Activated CD4-positive, alpha-beta T cell treated with anti-CD3 and anti-CD28 coated beads, Interleukin-2, amount 10 ng/mL, durations not matched to agents 24 days and 14 days (primary cell): ENCODE measurements around the gene DDX1. TPM values are rescaled to one million over a fixed set of nuclear protein-coding genes. Genes with fewer than 3 reads are reported as not detected.

Experiments
- DNase-seq: peaks from one replicate; pipeline ENCODE4 v3.0.0; 2022
- H3K27ac Mint-ChIP-seq: one replicate; pipeline ENCODE4 v1.8.0; 2022; ENCODE audit warnings: mild to moderate bottlenecking, mixed read lengths
- H3K27me3 Mint-ChIP-seq: one replicate; pipeline ENCODE4 v1.8.0; 2022; ENCODE audit warnings: mixed read lengths
- H3K36me3 Mint-ChIP-seq: one replicate; pipeline ENCODE4 v1.8.0; 2022; ENCODE audit warnings: low read depth, mild to moderate bottlenecking, mixed read lengths
- H3K4me1 Mint-ChIP-seq: one replicate; pipeline ENCODE4 v1.8.0; 2021; ENCODE audit warnings: mixed read lengths
- H3K4me3 Mint-ChIP-seq: one replicate; pipeline ENCODE4 v1.8.0; 2022; ENCODE audit warnings: mild to moderate bottlenecking, moderate library complexity, mixed read lengths
- H3K9me3 Mint-ChIP-seq: one replicate; pipeline ENCODE4 v1.8.0; 2021; ENCODE audit warnings: mixed read lengths
- intact Hi-C: fragments of 100-400 bp; cut with micrococcal nuclease; formaldehyde crosslinking; loops from one replicate; pipeline ENCODE4 v1.15.1; 2023
- total RNA-seq: library from RNA; stranded (reverse); gene quantifications from 2 replicates; pipeline ENCODE4 v1.2.3, GENCODE V29; 2022

The DDX1 gene
- total RNA-seq, 1 donor from 2014 or later: 116 TPM

DNA sequence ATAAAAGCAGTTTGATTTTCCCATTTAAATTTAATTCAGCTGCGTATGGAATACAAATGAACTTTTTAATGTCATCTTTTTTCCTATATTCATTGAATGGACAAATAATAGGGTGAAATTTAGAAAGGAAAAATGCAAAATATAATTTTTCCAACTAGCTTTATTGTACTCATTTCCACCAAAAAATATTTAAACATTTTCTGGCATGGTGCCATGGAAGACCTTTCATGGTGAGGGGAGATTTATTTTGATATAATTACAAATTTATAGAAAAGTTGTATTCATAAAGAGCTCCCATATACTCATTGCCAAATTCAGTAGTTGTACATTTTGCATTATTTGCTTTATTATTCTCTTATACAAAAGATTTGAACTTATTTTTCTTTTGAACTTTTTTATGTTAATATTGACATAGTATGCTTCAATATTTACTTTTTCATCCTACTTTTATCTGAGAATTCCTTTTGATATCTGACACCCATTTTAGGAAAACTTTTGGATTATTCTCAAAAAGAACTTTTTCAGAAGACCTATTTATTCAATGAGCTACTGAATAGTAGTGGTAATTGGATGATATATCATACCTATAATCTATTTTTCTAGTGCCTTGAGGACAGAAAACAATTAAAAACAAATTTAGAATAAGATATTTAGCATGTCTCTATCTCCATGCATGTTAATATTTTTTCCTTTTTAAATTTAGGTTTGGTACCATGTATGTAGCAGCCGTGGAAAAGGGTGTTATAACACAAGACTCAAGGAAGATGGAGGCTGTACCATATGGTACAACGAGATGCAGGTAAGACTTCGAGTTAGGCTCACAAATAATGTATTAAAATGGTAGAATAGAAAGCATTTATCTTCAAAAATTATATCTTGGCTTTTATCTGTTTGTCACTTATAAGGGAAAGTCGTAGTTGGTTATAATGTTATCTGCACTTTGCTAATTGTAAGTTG, 37.5 kb downstream of the DDX1 start:
- no peaks in the 10 kb centered on the region for H3K27me3 Mint-ChIP-seq
- intact Hi-C loops: no loop called here
- H3K4me3 Mint-ChIP-seq: no peak overlapping the region
- no peaks in the 10 kb centered on the region for H3K4me1 Mint-ChIP-seq
- peaks cover 4% of the 10 kb centered on the region for H3K9me3 Mint-ChIP-seq
- H3K27ac Mint-ChIP-seq: no peak overlapping the region
- H3K36me3 Mint-ChIP-seq: peaks cover 73% of the 10 kb centered on the region
- DNase-seq: no peak

DNA sequence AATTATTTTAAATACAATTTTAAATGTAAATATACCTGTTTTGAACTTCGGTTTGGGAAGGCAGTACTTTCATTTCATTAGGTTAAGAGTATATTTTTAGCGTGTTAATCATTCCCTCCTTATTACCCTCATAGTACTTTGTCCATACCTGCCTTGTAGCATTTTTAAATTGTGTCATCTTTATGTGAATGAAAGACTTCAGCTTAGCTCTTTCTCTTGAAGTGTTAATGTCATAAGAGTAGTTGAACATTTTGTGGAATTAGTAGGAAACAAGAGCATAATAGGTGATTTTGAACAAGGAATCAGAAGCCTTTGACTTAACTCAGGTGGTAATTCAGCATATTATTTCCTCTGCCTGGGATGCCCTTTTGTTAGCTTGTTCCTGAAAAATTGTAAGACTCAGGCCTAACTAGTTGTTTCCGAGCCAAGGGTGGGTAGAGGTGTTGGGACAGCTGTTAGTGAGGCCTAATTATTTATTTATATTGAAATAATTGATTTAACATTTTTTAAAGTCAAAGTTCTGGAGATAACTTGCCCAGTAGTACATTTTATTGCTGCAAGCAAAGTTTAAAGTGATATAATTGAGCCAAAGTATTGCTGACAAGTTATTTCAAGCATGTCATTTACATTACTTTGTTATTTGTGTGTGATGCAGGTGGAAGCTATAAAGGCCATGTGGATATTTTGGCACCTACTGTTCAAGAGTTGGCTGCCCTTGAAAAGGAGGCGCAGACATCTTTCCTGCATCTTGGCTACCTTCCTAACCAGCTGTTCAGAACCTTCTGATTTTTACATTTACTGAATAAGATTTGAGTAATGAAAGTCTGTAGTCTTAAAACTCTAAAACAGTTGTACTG, 38.7 kb downstream of the DDX1 start:
- DNase-seq: no peak
- Mint-ChIP-seq H3K36me3 (peaks cover 71% of the 10 kb centered on the region), H3K27me3 (no peaks in the 10 kb centered on the region), H3K4me3 (no peak overlapping the region), H3K9me3 (no peaks in the 10 kb centered on the region), H3K4me1 (no peaks in the 10 kb centered on the region), H3K27ac (no peak overlapping the region)
- intact Hi-C loops: no loop called here

DNA sequence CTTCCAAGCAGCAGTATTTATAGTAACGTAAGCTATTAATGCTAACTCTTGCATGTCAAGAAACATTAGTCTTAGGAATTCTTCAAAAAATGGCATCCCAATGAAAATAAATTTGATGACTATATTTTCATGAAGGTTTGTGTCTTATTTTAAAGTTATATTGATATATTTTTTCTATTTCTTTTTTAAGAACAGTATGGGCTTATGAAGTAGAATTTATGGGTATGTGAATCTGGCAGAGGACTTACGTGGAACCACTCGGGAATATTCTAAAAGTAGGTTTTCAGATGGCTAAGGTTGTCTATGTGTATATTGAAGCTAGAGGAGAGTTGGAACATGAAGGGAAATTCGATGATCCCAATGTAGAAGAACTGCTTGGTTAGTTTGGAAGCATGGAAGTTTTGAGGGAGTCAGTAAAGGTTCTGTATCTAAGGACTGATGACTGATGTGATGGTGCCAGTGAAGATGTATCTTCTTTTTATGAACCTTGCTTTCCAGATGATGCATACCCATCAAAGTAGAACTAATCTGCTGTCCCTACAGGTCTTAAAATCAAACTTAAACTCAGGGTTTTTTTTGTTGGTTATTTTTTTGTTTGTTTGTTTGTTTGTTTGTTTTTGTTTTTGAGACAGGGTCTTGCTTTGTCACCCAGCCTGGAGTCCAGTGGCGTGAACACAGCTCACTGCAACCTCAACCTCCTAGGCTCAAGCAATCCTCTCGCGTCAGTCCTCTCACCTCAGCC, 39.5 kb downstream of the DDX1 start:
- no peaks in the 10 kb centered on the region for H3K9me3 Mint-ChIP-seq
- no peak overlapping the region for H3K27ac Mint-ChIP-seq
- no peaks in the 10 kb centered on the region for H3K4me1 Mint-ChIP-seq
- H3K36me3 Mint-ChIP-seq: peaks cover 65% of the 10 kb centered on the region
- H3K4me3 Mint-ChIP-seq: no peak overlapping the region
- DNase-seq: no peak
- H3K27me3 Mint-ChIP-seq: no peaks in the 10 kb centered on the region
- intact Hi-C loops: no loop called here

DNA sequence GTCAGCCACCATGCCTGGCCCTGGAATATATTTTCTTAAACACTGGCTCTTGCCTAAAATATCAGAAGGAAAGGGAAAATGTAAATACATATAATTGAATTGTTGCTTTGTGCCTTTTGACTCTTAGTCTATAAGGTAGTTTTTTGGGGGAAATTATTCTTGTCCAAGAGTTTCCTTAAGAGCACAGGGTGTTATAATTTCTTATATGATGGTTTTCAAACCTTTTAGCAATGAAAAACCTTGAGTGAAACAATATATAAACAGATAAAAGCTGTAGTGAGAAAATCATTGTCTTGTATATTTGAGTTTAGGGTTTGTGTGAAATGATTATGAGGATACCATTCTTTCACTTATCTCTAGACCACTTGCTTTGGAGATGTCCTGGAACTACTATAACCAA, 40.2 kb downstream of the DDX1 start:
- H3K27me3 Mint-ChIP-seq: no peaks in the 10 kb centered on the region
- H3K4me3 Mint-ChIP-seq: no peak overlapping the region
- no peak for DNase-seq
- H3K9me3 Mint-ChIP-seq: no peaks in the 10 kb centered on the region
- no peaks in the 10 kb centered on the region for H3K4me1 Mint-ChIP-seq
- H3K27ac Mint-ChIP-seq: no peak overlapping the region
- peaks cover 59% of the 10 kb centered on the region for H3K36me3 Mint-ChIP-seq
- intact Hi-C loops: no loop called here

DNA sequence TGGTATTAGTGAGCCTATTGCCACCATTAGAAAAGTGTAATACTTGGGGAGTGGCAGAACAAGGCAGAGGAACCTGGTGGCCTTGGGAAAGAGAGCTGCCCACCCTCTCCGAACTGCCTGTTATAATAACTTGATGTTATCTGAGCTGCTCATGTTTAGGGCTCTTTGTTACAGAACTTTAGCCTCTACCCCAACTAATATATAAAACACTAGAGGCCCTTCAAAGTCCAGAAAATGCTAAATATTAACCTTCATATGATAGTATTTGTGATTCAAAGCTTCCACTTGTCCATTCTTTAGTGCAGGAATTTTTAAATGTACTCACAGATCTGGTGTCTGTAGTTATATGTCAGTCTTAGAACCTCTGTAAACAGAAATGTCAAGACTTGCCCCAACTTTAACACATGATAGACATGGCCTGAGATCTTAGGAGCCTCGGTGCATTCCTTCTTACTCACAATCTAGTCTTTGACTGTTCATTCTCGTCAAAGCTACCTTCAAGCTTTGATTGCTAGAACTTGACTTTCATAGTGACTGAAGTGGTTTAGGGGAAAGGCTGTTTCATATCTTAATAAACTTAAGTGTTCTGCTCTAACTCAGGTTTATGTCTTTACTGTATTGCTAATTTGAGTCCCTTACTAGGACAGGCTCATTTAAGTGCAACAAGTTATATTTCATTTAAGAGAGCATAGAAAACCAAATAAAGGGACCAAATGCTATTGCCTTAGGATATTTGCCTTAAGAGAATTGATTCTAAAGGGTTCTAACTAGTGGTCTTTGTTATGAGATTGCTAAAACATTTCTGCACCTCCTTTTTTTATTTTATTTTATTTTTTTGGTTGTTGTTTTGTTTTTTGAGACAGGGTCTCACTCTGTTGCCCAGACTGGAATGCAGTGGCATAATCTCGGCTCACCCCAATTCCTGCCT, 41.6 kb downstream of the DDX1 start:
- Mint-ChIP-seq H3K9me3 (no peaks in the 10 kb centered on the region), H3K27ac (no peak overlapping the region), H3K4me1 (no peaks in the 10 kb centered on the region), H3K4me3 (no peak overlapping the region), H3K27me3 (no peaks in the 10 kb centered on the region), H3K36me3 (peaks cover 56% of the 10 kb centered on the region)
- no peak for DNase-seq
- intact Hi-C loops: no loop called here

DNA sequence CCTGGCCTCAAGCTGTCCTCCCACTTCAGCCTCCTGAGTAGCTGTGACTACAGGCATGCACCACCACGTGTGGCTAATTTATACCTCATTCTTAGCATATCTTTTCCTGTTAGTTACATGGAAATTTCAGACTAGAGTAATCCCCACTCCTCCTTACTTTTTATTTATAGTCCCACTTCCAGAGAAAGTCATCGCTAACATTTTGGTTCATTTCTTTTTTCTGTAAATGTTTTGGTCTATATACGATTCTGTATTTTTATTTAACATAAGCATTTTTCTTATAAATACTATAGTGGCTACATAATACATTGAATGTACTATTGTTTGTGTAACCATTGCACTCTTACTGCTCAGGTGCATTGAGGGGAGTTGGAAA, 42.3 kb downstream of the DDX1 start:
- peaks cover 58% of the 10 kb centered on the region for H3K36me3 Mint-ChIP-seq

DNA sequence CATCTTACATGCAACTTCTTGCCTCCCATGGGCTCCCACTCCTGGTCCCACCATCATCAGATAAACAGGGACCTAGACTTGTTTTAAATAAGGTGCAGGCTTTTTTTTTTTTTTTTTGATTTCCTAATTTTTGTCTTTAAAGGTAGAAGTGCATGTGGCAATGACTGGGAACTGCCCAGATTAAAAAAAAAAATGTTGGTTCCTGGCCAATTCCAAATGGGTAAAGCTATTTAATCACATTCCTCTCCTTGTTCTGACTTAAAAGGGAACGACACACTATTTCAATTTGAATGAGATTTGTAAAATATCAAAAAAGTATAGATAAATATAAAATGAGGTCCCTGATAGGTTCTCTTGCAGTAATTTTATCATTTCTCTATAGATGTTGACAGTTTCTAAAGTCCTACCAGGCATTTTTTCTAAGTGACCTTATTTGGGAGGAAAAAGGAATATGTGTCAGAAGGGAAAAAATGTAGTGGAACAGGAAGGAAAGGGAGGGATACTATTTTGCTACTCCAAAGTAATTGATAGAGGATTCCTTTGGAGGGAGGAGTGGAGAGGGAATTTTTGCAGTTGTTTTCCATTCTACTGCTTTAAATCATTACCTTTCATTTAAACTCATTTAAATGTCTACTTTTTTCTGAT, 43.3 kb downstream of the DDX1 start:
- Mint-ChIP-seq H3K27ac (no peak overlapping the region), H3K4me3 (no peak overlapping the region), H3K9me3 (no peaks in the 10 kb centered on the region), H3K27me3 (no peaks in the 10 kb centered on the region), H3K36me3 (peaks cover 60% of the 10 kb centered on the region), H3K4me1 (no peaks in the 10 kb centered on the region)
- intact Hi-C loops: no loop called here
- no peak for DNase-seq

More for the DNA sequence above, 42.3 kb downstream of the DDX1 start:
- H3K27me3 Mint-ChIP-seq: no peaks in the 10 kb centered on the region
- H3K4me1 Mint-ChIP-seq: no peaks in the 10 kb centered on the region
- H3K9me3 Mint-ChIP-seq: no peaks in the 10 kb centered on the region
- DNase-seq: no peak
- intact Hi-C loops: no loop called here
- no peak overlapping the region for H3K27ac Mint-ChIP-seq
- no peak overlapping the region for H3K4me3 Mint-ChIP-seq

DNA sequence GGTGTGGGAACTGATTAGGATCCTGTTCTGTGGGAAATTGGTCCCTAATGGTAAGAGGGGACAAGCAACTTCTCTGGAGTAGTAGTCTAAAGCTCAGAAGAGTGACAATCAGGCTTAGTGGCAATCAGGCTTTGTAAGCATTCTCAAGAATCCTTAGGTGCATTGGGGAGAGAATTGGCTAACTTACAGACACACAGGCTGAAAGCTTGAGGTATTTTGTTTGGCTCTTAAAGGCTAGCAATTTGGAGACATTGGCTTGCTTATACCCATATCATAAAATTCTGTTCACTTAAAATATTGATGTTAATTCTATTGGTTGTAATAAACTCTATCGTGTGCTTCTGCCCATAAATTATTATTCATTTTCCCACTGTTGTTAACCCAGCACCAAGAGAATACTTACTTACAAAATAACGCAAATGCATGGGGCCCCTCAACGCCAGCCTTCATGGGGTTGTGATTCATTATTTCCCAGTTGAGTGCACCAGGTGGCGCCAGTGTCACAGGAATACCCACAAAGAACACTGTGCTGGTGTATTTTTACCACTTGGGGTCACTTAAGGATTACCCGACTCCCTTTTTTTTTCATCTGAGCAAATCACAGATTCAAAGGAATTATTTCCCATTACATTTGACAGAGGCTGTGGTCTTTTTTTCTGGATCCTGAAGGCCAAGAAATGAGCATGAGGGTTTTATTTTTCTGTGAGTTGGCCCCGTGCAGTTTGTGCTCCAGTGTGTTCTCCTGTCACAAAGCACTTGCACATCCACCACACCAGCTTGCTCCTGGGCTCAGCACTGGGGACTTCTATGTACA, 45.5 kb downstream of the DDX1 start:
- Mint-ChIP-seq H3K36me3 (peaks cover 59% of the 10 kb centered on the region), H3K27me3 (no peaks in the 10 kb centered on the region), H3K4me1 (no peaks in the 10 kb centered on the region), H3K4me3 (no peak overlapping the region), H3K27ac (no peak overlapping the region), H3K9me3 (no peaks in the 10 kb centered on the region)
- DNase-seq: peak; percentile 80
- intact Hi-C loops: no loop called here

DNA sequence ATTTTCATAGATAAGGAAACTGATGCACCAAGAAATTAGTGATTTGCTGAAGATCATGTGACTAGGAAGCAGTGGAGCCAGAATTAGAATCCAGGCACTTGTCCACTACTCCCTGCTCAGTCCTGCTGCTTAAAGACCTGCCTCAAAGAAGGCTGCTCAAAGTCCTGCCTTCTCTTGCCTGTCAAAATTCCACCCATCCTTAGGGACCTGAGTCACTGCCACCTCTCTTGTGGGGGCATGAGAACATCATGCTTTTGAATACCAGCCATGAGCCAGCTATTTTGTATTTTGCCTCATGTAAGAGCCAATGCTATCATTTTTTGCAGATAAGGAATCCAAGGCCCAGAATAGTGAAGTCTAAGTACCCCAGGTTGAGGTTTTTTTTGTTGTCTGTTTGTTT, 47.1 kb downstream of the DDX1 start:
- Mint-ChIP-seq H3K27ac (no peak overlapping the region), H3K9me3 (no peaks in the 10 kb centered on the region), H3K4me3 (no peak overlapping the region), H3K36me3 (peaks cover 47% of the 10 kb centered on the region), H3K27me3 (no peaks in the 10 kb centered on the region), H3K4me1 (no peaks in the 10 kb centered on the region)
- intact Hi-C loops: no loop called here
- no peak for DNase-seq

DNA sequence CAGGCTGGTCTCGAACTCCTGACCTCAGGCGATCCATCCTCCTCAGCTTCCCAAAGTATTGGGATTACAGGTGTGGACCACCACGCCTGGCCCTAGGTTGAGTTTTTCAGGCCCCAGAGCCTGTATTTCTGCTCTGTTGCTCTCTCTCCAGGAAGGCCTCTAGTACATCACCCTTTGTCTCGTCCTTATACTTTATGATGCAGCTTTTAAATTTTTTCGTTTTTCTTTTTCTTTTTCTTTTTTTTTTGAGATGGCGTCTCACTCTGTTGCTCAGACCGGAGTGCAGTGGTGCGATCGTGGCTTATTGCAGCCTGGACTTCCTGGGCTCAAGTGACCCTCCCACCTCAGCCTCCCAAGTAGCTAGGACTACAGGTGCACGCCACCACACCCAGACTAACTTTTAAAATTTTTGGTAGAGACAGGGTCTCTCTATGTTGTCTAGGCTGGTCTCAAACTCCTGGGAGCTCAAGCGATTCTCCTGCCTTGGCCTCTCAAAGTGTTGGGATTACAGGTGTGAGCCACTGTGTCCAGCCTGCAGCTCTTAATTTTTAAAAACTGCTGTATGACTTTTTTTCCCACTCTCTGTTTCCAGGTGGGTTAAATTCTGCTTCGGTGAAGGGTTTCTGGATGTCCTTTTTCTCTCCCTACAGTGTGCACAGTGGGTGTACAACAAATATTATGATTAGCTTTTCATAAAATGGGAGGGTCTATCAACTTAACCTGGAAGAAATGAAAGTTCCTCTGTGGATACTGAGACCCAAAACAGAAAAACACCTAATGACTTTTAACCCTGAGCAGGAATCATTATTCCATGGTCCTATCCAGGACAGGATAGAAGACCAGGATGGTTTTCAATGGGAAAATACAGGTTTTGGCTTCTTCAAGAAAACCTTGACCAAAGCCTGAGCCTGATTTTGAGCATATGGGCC, 47.9 kb downstream of the DDX1 start:
- Mint-ChIP-seq H3K27me3 (no peaks in the 10 kb centered on the region), H3K36me3 (peaks cover 42% of the 10 kb centered on the region), H3K4me1 (no peaks in the 10 kb centered on the region), H3K27ac (no peak overlapping the region), H3K9me3 (no peaks in the 10 kb centered on the region), H3K4me3 (no peak overlapping the region)
- DNase-seq: no peak
- intact Hi-C loops: no loop called here

DNA sequence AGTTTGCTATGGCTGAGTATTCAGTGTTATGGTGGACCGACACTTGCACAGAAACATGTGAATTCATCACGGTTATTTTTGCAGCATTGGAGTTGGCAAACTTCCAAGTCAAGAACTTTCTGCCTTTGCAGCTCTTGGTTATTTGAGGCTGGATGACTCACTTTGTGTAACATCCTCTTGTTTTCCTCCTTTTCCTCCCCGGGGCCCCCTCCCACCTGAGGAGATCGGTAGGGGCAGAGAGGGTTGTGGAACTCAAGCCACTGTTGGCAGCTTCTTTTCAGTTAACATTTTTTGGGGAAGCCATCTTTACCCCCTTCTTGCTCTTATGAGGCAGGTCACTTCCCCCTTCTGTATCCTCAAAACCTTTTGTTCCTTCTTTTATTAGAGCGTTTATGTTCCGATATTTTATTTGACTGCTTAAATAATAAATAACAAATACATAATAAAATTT, 48.6 kb downstream of the DDX1 start:
- no peaks in the 10 kb centered on the region for H3K9me3 Mint-ChIP-seq
- no peak overlapping the region for H3K4me3 Mint-ChIP-seq
- intact Hi-C loops: no loop called here
- no peak overlapping the region for H3K27ac Mint-ChIP-seq
- no peaks in the 10 kb centered on the region for H3K27me3 Mint-ChIP-seq
- H3K36me3 Mint-ChIP-seq: peaks cover 38% of the 10 kb centered on the region
- no peaks in the 10 kb centered on the region for H3K4me1 Mint-ChIP-seq
- no peak for DNase-seq
